Type B pancreatic cell (in vitro differentiated cells): Measurements from ENCODE around the gene PPP1R9A. TPM values are rescaled to one million over a fixed set of nuclear protein-coding genes. Genes with fewer than 3 reads are reported as not detected.

Experiments used
- DNase-seq: peaks from one replicate; pipeline ENCODE4 v3.0.0; 2021; ENCODE audit warnings: mixed read lengths; ENCODE audit not compliant: unreplicated experiment; ENCODE audit errors: extremely low spot score
- H3K27ac Mint-ChIP-seq: 2 replicates; pipeline ENCODE4 v1.8.0; 2021; ENCODE audit warnings: mild to moderate bottlenecking, mixed read lengths
- H3K27me3 Mint-ChIP-seq: 2 replicates; pipeline ENCODE4 v1.8.0; 2021; ENCODE audit warnings: mixed read lengths
- H3K36me3 Mint-ChIP-seq: 2 replicates; pipeline ENCODE4 v1.8.0; 2021; ENCODE audit warnings: mixed read lengths
- H3K4me1 Mint-ChIP-seq: one replicate; pipeline ENCODE4 v1.8.0; 2021; ENCODE audit warnings: mixed read lengths; ENCODE audit not compliant: unreplicated experiment
- H3K4me3 Mint-ChIP-seq: 2 replicates; pipeline ENCODE4 v1.8.0; 2021; ENCODE audit warnings: mild to moderate bottlenecking, mixed read lengths
- H3K9me3 Mint-ChIP-seq: 2 replicates; pipeline ENCODE4 v1.8.0; 2021; ENCODE audit warnings: mixed read lengths
- total RNA-seq: library from RNA; stranded (reverse); gene quantifications from 2 replicates; pipeline ENCODE4 v1.2.1, GENCODE V29; 2021; ENCODE audit warnings: low replicate concordance
- TF ChIP-seq, protein P1 (sequence below): fragments of 200-600 bp; sonication (generic); conservative IDR thresholded peaks from 2 replicates; pipeline ENCODE4 v1.5.0; 2021; ENCODE audit warnings: antibody characterized with exemption, mild to moderate bottlenecking

The PPP1R9A gene
- total RNA-seq, 1 donor from 2014 or later = 21.3 TPM

- no peaks in the 10 kb centered on the region for H3K4me1 Mint-ChIP-seq
These were observed 414.3 kb downstream of the PPP1R9A start for GRCh38 chr7:95321720-95322119.

GRCh38 chr7:95322396-95322795 is 415.0 kb downstream of the PPP1R9A start:
- H3K4me3 Mint-ChIP-seq = no peak overlapping the region
- H3K27ac Mint-ChIP-seq = no peak overlapping the region
- peaks cover 22% of the 10 kb centered on the region for H3K27me3 Mint-ChIP-seq
- H3K36me3 Mint-ChIP-seq = no peaks in the 10 kb centered on the region
- TF ChIP-seq, protein P1, sequence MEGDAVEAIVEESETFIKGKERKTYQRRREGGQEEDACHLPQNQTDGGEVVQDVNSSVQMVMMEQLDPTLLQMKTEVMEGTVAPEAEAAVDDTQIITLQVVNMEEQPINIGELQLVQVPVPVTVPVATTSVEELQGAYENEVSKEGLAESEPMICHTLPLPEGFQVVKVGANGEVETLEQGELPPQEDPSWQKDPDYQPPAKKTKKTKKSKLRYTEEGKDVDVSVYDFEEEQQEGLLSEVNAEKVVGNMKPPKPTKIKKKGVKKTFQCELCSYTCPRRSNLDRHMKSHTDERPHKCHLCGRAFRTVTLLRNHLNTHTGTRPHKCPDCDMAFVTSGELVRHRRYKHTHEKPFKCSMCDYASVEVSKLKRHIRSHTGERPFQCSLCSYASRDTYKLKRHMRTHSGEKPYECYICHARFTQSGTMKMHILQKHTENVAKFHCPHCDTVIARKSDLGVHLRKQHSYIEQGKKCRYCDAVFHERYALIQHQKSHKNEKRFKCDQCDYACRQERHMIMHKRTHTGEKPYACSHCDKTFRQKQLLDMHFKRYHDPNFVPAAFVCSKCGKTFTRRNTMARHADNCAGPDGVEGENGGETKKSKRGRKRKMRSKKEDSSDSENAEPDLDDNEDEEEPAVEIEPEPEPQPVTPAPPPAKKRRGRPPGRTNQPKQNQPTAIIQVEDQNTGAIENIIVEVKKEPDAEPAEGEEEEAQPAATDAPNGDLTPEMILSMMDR = no peak
- peaks cover 8% of the 10 kb centered on the region for H3K9me3 Mint-ChIP-seq
- H3K4me1 Mint-ChIP-seq = no peaks in the 10 kb centered on the region
- DNase-seq = no peak

More at GRCh38 chr7:95321720-95322119, 414.3 kb downstream of the PPP1R9A start:
- Mint-ChIP-seq H3K36me3 (no peaks in the 10 kb centered on the region), H3K9me3 (peaks cover 8% of the 10 kb centered on the region), H3K4me3 (no peak overlapping the region), H3K27me3 (peaks cover 20% of the 10 kb centered on the region), H3K27ac (no peak overlapping the region)
- TF ChIP-seq, protein P1 = no peak
- DNase-seq = no peak

DNA sequence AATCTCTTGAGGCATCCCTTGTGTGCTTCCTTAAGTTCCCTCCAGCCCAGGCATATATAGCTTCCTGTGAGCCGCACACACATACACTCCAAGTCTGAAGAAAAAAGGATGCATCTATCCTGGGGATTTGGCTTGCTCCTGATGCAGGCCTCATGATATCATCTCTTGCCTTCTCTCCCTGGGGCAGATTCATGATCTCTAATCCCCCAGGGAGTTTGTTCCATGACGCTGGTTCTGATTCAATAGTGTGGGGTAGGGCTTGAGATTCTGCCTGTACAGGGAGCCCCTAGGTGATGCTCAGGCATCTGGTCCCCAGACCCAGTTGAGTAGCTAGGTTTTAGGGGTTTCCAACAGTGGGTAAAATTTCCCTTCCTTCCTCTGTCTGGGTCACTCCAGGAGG is 415.5 kb downstream of the PPP1R9A start:
- Mint-ChIP-seq H3K9me3 (peaks cover 8% of the 10 kb centered on the region), H3K4me3 (no peak overlapping the region), H3K4me1 (no peaks in the 10 kb centered on the region), H3K36me3 (no peaks in the 10 kb centered on the region), H3K27me3 (peaks cover 24% of the 10 kb centered on the region), H3K27ac (no peak overlapping the region)
- TF ChIP-seq, protein P1 = no peak
- no peak for DNase-seq

- Mint-ChIP-seq H3K36me3 (no peaks in the 10 kb centered on the region), H3K27ac (no peak overlapping the region), H3K9me3 (peaks cover 8% of the 10 kb centered on the region), H3K27me3 (peaks cover 24% of the 10 kb centered on the region), H3K4me3 (no peak overlapping the region), H3K4me1 (no peaks in the 10 kb centered on the region)
- no peak for DNase-seq
- TF ChIP-seq, protein P1 = no peak
These were observed 416.2 kb downstream of the PPP1R9A start for GRCh38 chr7:95323410-95324129.

- DNase-seq = no peak
- no peak within 1 kb of the TSS for H3K4me3 Mint-ChIP-seq
- no peak within 1 kb of the TSS for H3K27ac Mint-ChIP-seq
- TF ChIP-seq, protein P1 = no peak
- peaks cover 8% of the 10 kb centered on the region for H3K9me3 Mint-ChIP-seq
- peaks cover 24% of the 10 kb centered on the region for H3K27me3 Mint-ChIP-seq
- no peaks in the 10 kb centered on the region for H3K4me1 Mint-ChIP-seq
- H3K36me3 Mint-ChIP-seq = no peaks in the 10 kb centered on the region
These were observed 417.0 kb downstream of the PPP1R9A start, which contains the start of gene PON1 for GRCh38 chr7:95324431-95324830. Gene PON1, minus strand, starts transcription at chr7:95324532. Its CDS starts 57 bp downstream, at chr7:95324475.
